DOHH2 (cell line): ENCODE measurements around the gene LHFPL6.

Experiments
- H3F3A ChIP-seq: fragments of 200-600 bp; sonication (generic), shearing (Covaris generic); 2 replicates; pipeline ENCODE4 v1.6.0; 2016; ENCODE audit warnings: antibody characterized with exemption, mild to moderate bottlenecking; ENCODE audit not compliant: control insufficient read depth, insufficient read depth
- H3K27ac ChIP-seq: fragments of 200-600 bp; sonication (generic); 2 replicates; pipeline ENCODE4 v1.5.1; 2014; ENCODE audit warnings: low read depth, mild to moderate bottlenecking, low read length, moderate library complexity
- H3K27me3 ChIP-seq: fragments of 200-600 bp; sonication (generic); 2 replicates; pipeline ENCODE4 v1.6.1; 2014; ENCODE audit warnings: mild to moderate bottlenecking, low read length, mixed read lengths; ENCODE audit not compliant: control insufficient read depth
- H3K36me3 ChIP-seq: fragments of 200-600 bp; sonication (generic); 2 replicates; pipeline ENCODE4 v1.6.1; 2014; ENCODE audit warnings: mild to moderate bottlenecking, low read length, moderate library complexity, mixed read lengths; ENCODE audit not compliant: control insufficient read depth
- H3K4me1 ChIP-seq: fragments of 200-600 bp; sonication (generic); 2 replicates; pipeline ENCODE4 v1.6.1; 2014; ENCODE audit warnings: mild to moderate bottlenecking, low read length, mixed read lengths; ENCODE audit not compliant: control insufficient read depth
- H3K4me2 ChIP-seq: fragments of 200-600 bp; sonication (generic); 2 replicates; pipeline ENCODE4 v1.6.0; 2014; ENCODE audit warnings: mild to moderate bottlenecking, low read length, moderate library complexity
- H3K4me3 ChIP-seq: fragments of 200-600 bp; sonication (generic); 2 replicates; pipeline ENCODE4 v1.5.1; 2014; ENCODE audit warnings: mild to moderate bottlenecking, low read length, mixed read lengths
- H3K79me2 ChIP-seq: fragments of 200-600 bp; sonication (generic); 2 replicates; pipeline ENCODE4 v1.6.1; 2014; ENCODE audit warnings: mild to moderate bottlenecking, low read length, mixed read lengths; ENCODE audit not compliant: control insufficient read depth
- H3K9me2 ChIP-seq: fragments of 200-600 bp; sonication (generic); replicated peaks from 2 replicates; pipeline ENCODE4 v1.6.1; 2014; ENCODE audit warnings: mild to moderate bottlenecking, low read length, mixed read lengths; ENCODE audit not compliant: control insufficient read depth
- H3K9me3 ChIP-seq: fragments of 200-600 bp; sonication (generic); 2 replicates; pipeline ENCODE4 v1.6.1; 2014; ENCODE audit warnings: antibody characterized with exemption, low read length, mixed read lengths; ENCODE audit not compliant: control insufficient read depth, insufficient read depth
- H4K20me1 ChIP-seq: fragments of 200-600 bp; sonication (generic); 2 replicates; pipeline ENCODE4 v1.6.0; 2014; ENCODE audit warnings: low read depth, mild to moderate bottlenecking, antibody characterized with exemption, low read length, moderate library complexity; ENCODE audit not compliant: control insufficient read depth, insufficient read depth
- CTCF ChIP-seq: fragments of 200-600 bp; sonication (generic); IDR thresholded peaks from one replicate; pipeline ENCODE4 v1.5.1; 2014; ENCODE audit warnings: antibody characterized with exemption, mild to moderate bottlenecking, low read depth, low read length; ENCODE audit not compliant: poor library complexity, severe bottlenecking
- EZH2phosphoT487 ChIP-seq: fragments of 200-600 bp; sonication (generic); IDR thresholded peaks from 2 replicates; pipeline ENCODE4 v1.6.1; 2017; ENCODE audit warnings: borderline replicate concordance, mild to moderate bottlenecking, antibody characterized with exemption, low read length, moderate library complexity, mixed read lengths

LHFPL6 gene

GRCh38 chr13:39375601-39376000 is 227.4 kb downstream of the LHFPL6 start:
- no peak overlapping the region for H3K4me2 ChIP-seq
- no peaks in the 10 kb centered on the region for H3K79me2 ChIP-seq
- no peaks in the 10 kb centered on the region for H3K9me3 ChIP-seq
- H3K4me3 ChIP-seq, result no peak overlapping the region
- TF ChIP-seq EZH2phosphoT487 (no peak), CTCF (no peak)
- H3K4me1 ChIP-seq, result peaks cover 10% of the 10 kb centered on the region
- no peak overlapping the region for H3K27ac ChIP-seq
- H3F3A ChIP-seq, result no peaks in the 10 kb centered on the region
- H3K27me3 ChIP-seq, result no peaks in the 10 kb centered on the region
- no peaks in the 10 kb centered on the region for H3K36me3 ChIP-seq
- H3K9me2 ChIP-seq, result no peaks in the 10 kb centered on the region
- H4K20me1 ChIP-seq, result no peaks in the 10 kb centered on the region

GRCh38 chr13:39374741-39375189 is 228.2 kb downstream of the LHFPL6 start:
- no peaks in the 10 kb centered on the region for H3K9me2 ChIP-seq
- peaks cover 10% of the 10 kb centered on the region for H3K4me1 ChIP-seq

GRCh38 chr13:39373145-39373544 is 229.8 kb downstream of the LHFPL6 start:
- Histone ChIP-seq H3K79me2 (no peaks in the 10 kb centered on the region), H3K9me2 (no peaks in the 10 kb centered on the region), H3K4me3 (no peak overlapping the region), H3K9me3 (no peaks in the 10 kb centered on the region), H3F3A (no peaks in the 10 kb centered on the region), H3K36me3 (no peaks in the 10 kb centered on the region), H3K27me3 (no peaks in the 10 kb centered on the region), H4K20me1 (no peaks in the 10 kb centered on the region), H3K27ac (no peak overlapping the region), H3K4me2 (no peak overlapping the region), H3K4me1 (peaks cover 10% of the 10 kb centered on the region)
- TF ChIP-seq CTCF (no peak), EZH2phosphoT487 (no peak)

More at GRCh38 chr13:39374741-39375189, 228.2 kb downstream of the LHFPL6 start:
- H4K20me1 ChIP-seq, result no peaks in the 10 kb centered on the region
- H3K27ac ChIP-seq, result no peak overlapping the region
- H3K4me3 ChIP-seq, result no peak overlapping the region
- no peaks in the 10 kb centered on the region for H3K27me3 ChIP-seq
- H3K9me3 ChIP-seq, result no peaks in the 10 kb centered on the region
- H3K79me2 ChIP-seq, result no peaks in the 10 kb centered on the region
- no peak overlapping the region for H3K4me2 ChIP-seq
- no peaks in the 10 kb centered on the region for H3F3A ChIP-seq
- H3K36me3 ChIP-seq, result no peaks in the 10 kb centered on the region
- TF ChIP-seq CTCF (no peak), EZH2phosphoT487 (no peak)
